CD4-positive, CD25-positive, alpha-beta regulatory T cell (primary cell): ENCODE results near the gene ABCC1. TPM values are rescaled to one million over a fixed set of nuclear protein-coding genes. Genes with fewer than 3 reads are reported as not detected.
A peak's percentile ranks its signal among the peaks of the same experiment; 100 is the strongest.

Source experiments
- ATAC-seq, 2 donors: fragments of 150-1000 bp; cut with Tn5 transposase; one replicate each; pipeline ENCODE4 v1.10.0; 2021; ENCODE audit warnings: low read depth in 2 of 2, moderate number of reproducible peaks in 2 of 2, moderate library complexity in 1 of 2
- DNase-seq, 3 donors: peaks; one replicate each; pipeline versions ENCODE4 v3.0.0 to v3.0.0-alpha.2; 2012 to 2022; ENCODE audit warnings: mixed read lengths in 1 of 3
- H3K27ac ChIP-seq: one replicate; pipeline ENCODE4 v1.7.0; 2013; ENCODE audit warnings: mild to moderate bottlenecking, low read length; ENCODE audit not compliant: insufficient read depth, poor library complexity, severe bottlenecking
- H3K27me3 ChIP-seq: one replicate; pipeline ENCODE4 v1.7.0; 2013; ENCODE audit warnings: low read length; ENCODE audit not compliant: control insufficient read depth, insufficient read depth
- H3K36me3 ChIP-seq: one replicate; pipeline ENCODE4 v1.7.0; 2013; ENCODE audit warnings: mild to moderate bottlenecking, low read length, moderate library complexity; ENCODE audit not compliant: control insufficient read depth, insufficient read depth
- H3K4me1 ChIP-seq: 2 replicates; pipeline ENCODE4 v1.7.0; 2013; ENCODE audit warnings: mild to moderate bottlenecking, low read length; ENCODE audit not compliant: insufficient read depth, control insufficient read depth, poor library complexity, severe bottlenecking
- H3K4me3 ChIP-seq: one replicate; pipeline ENCODE4 v1.7.0; 2013; ENCODE audit warnings: low read depth, mild to moderate bottlenecking, low read length, moderate library complexity
- H3K9me3 ChIP-seq, 2 experiments: 1 replicate in 1 of 2; 2 replicates in 1 of 2; pipeline ENCODE4 v1.7.0; 2013; ENCODE audit warnings: low read length in 2 of 2, mild to moderate bottlenecking in 1 of 2, moderate library complexity in 1 of 2; ENCODE audit not compliant: control insufficient read depth in 2 of 2
- H3K27ac Mint-ChIP-seq, 3 donors: one replicate each; pipeline ENCODE4 v1.8.0; 2020 to 2022; ENCODE audit warnings: mild to moderate bottlenecking in 3 of 3, mixed read lengths in 3 of 3, moderate library complexity in 2 of 3
- H3K27me3 Mint-ChIP-seq: one replicate; pipeline ENCODE4 v1.8.0; 2022; ENCODE audit warnings: mild to moderate bottlenecking, mixed read lengths
- H3K36me3 Mint-ChIP-seq: one replicate; pipeline ENCODE4 v1.8.0; 2020; ENCODE audit warnings: mixed read lengths
- H3K4me1 Mint-ChIP-seq, 4 donors: one replicate each; pipeline ENCODE4 v1.8.0; 2020 to 2022; ENCODE audit warnings: mixed read lengths in 4 of 4, mild to moderate bottlenecking in 1 of 4
- H3K4me3 Mint-ChIP-seq, 4 donors: one replicate each; pipeline ENCODE4 v1.8.0; 2020 to 2022; ENCODE audit warnings: mild to moderate bottlenecking in 4 of 4, mixed read lengths in 4 of 4, moderate library complexity in 3 of 4
- H3K9me3 Mint-ChIP-seq, 7 donors: one replicate each; pipeline ENCODE4 v1.8.0; 2020 to 2022; ENCODE audit warnings: mixed read lengths in 7 of 7, mild to moderate bottlenecking in 3 of 7, moderate library complexity in 2 of 7
- polyA plus RNA-seq, 4 donors: library from polyadenylated mRNA; unstranded; fragments of 300-500 nt; fragmentation: Illumina TruSeq; gene quantifications; one replicate each; pipeline ENCODE4 v1.2.3, GENCODE V29; 2021
- total RNA-seq: library from RNA; stranded (reverse); gene quantifications from one replicate; pipeline ENCODE4 v1.2.3, GENCODE V29; 2022

ABCC1 gene
- total RNA-seq (103 TPM), polyA plus RNA-seq (1 to 10 TPM; 6.9 to 8.9 (median 8.3) TPM)

GRCh38 chr16:15949210-15950160 is at the start of gene ABCC1:
ABCC1 (plus strand) TSS chr16:15949616; CDS start chr16:15949752, 136 bp downstream.
- H3K9me3 ChIP-seq: no peaks in the 10 kb centered on the region
- DNase-seq (peak; percentile 53 to 67 (median 57)), ATAC-seq (peak; percentile 79 to 80)
- Mint-ChIP-seq H3K4me3 (peak within 1 kb of the TSS; percentile 92 to 99 (median 98)), H3K4me1 (peaks cover 18 to 49% (median 35%) of the 10 kb centered on the region in 4 donors), H3K27ac (peak within 1 kb of the TSS; percentile 96 to 98 (median 98)), H3K27me3 (peaks cover 9% of the 10 kb centered on the region), H3K9me3 (no peaks in the 10 kb centered on the region), H3K36me3 (peaks cover 8% of the 10 kb centered on the region)
- H3K4me1 ChIP-seq: peaks cover 52% of the 10 kb centered on the region
- no peaks in the 10 kb centered on the region for H3K27me3 ChIP-seq
- H3K36me3 ChIP-seq: no peaks in the 10 kb centered on the region
- H3K4me3 ChIP-seq: peak within 1 kb of the TSS; percentile 95
- peak within 1 kb of the TSS; percentile 92 for H3K27ac ChIP-seq

- Histone ChIP-seq H3K4me1 (no peaks in the 10 kb centered on the region), H3K9me3 (no peaks in the 10 kb centered on the region), H3K27ac (no peak overlapping the region), H3K36me3 (no peaks in the 10 kb centered on the region), H3K27me3 (no peaks in the 10 kb centered on the region), H3K4me3 (no peak overlapping the region)
- no peaks in the 10 kb centered on the region for H3K9me3 Mint-ChIP-seq
- ATAC-seq (no peak), DNase-seq (no peak)
- no peak overlapping the region for H3K4me3 Mint-ChIP-seq
- H3K27ac Mint-ChIP-seq: no peak overlapping the region
- H3K36me3 Mint-ChIP-seq: no peaks in the 10 kb centered on the region
- peaks cover 2 to 14% (median 7%) of the 10 kb centered on the region in 4 donors for H3K4me1 Mint-ChIP-seq
- H3K27me3 Mint-ChIP-seq: no peaks in the 10 kb centered on the region
These were observed 49.1 kb upstream of the ABCC1 start for GRCh38 chr16:15900357-15900756.

- H3K9me3 Mint-ChIP-seq: peaks cover 0 to 1% (median 0%) of the 10 kb centered on the region in 7 donors
- H3K4me1 Mint-ChIP-seq: peaks cover 2 to 14% (median 7%) of the 10 kb centered on the region in 4 donors
- H3K27ac Mint-ChIP-seq: no peak overlapping the region
- Histone ChIP-seq H3K4me1 (no peaks in the 10 kb centered on the region), H3K9me3 (no peaks in the 10 kb centered on the region), H3K4me3 (no peak overlapping the region), H3K27ac (no peak overlapping the region), H3K36me3 (no peaks in the 10 kb centered on the region), H3K27me3 (no peaks in the 10 kb centered on the region)
- H3K4me3 Mint-ChIP-seq: no peak overlapping the region
- DNase-seq (no peak), ATAC-seq (no peak)
- H3K27me3 Mint-ChIP-seq: no peaks in the 10 kb centered on the region
- no peaks in the 10 kb centered on the region for H3K36me3 Mint-ChIP-seq
These were observed 48.4 kb upstream of the ABCC1 start for GRCh38 chr16:15900901-15901500.

- H3K27ac Mint-ChIP-seq: no peak overlapping the region
- DNase-seq: no peak
- H3K4me1 Mint-ChIP-seq: peaks cover 0 to 6% (median 1%) of the 10 kb centered on the region in 4 donors
- Histone ChIP-seq H3K9me3 (no peaks in the 10 kb centered on the region), H3K4me1 (no peaks in the 10 kb centered on the region), H3K4me3 (no peak overlapping the region), H3K36me3 (no peaks in the 10 kb centered on the region), H3K27me3 (no peaks in the 10 kb centered on the region), H3K27ac (no peak overlapping the region)
- peaks cover 0 to 5% (median 0%) of the 10 kb centered on the region in 7 donors for H3K9me3 Mint-ChIP-seq
- no peak for ATAC-seq
- H3K27me3 Mint-ChIP-seq: peaks cover 4% of the 10 kb centered on the region
- H3K36me3 Mint-ChIP-seq: no peaks in the 10 kb centered on the region
- peak overlapping the region in 1 of 4 donors; percentile 82 for H3K4me3 Mint-ChIP-seq
These were observed 45.5 kb upstream of the ABCC1 start for GRCh38 chr16:15903960-15904359.

GRCh38 chr16:15906439-15906838 is 43.0 kb upstream of the ABCC1 start:
- Histone ChIP-seq H3K27me3 (no peaks in the 10 kb centered on the region), H3K4me3 (no peak overlapping the region), H3K36me3 (no peaks in the 10 kb centered on the region), H3K27ac (no peak overlapping the region), H3K9me3 (no peaks in the 10 kb centered on the region), H3K4me1 (no peaks in the 10 kb centered on the region)
- no peaks in the 10 kb centered on the region for H3K36me3 Mint-ChIP-seq
- no peak overlapping the region for H3K4me3 Mint-ChIP-seq
- peaks cover 0 to 6% (median 1%) of the 10 kb centered on the region in 7 donors for H3K9me3 Mint-ChIP-seq
- ATAC-seq: no peak
- peaks cover 4% of the 10 kb centered on the region for H3K27me3 Mint-ChIP-seq
- no peak for DNase-seq
- peaks cover 0 to 7% (median 3%) of the 10 kb centered on the region in 4 donors for H3K4me1 Mint-ChIP-seq
- H3K27ac Mint-ChIP-seq: no peak overlapping the region

GRCh38 chr16:15907863-15908478 is 41.4 kb upstream of the ABCC1 start:
- Histone ChIP-seq H3K27me3 (no peaks in the 10 kb centered on the region), H3K36me3 (no peaks in the 10 kb centered on the region), H3K9me3 (no peaks in the 10 kb centered on the region), H3K4me3 (no peak overlapping the region), H3K4me1 (peaks cover 10% of the 10 kb centered on the region), H3K27ac (no peak overlapping the region)
- peaks cover 4 to 16% (median 10%) of the 10 kb centered on the region in 4 donors for H3K4me1 Mint-ChIP-seq
- peaks cover 0 to 7% (median 1%) of the 10 kb centered on the region in 7 donors for H3K9me3 Mint-ChIP-seq
- H3K4me3 Mint-ChIP-seq: no peak overlapping the region
- peaks cover 5% of the 10 kb centered on the region for H3K27me3 Mint-ChIP-seq
- DNase-seq: peak in 2 of 3 donors; percentile 7 to 66
- H3K36me3 Mint-ChIP-seq: no peaks in the 10 kb centered on the region
- ATAC-seq: peak; percentile 65 to 79
- no peak overlapping the region for H3K27ac Mint-ChIP-seq

GRCh38 chr16:15911198-15911597 is 38.2 kb upstream of the ABCC1 start:
- no peaks in the 10 kb centered on the region for H3K36me3 ChIP-seq
- H3K4me3 Mint-ChIP-seq: peak overlapping the region in 2 of 4 donors; percentile 5 to 63
- H3K4me1 Mint-ChIP-seq: peaks cover 8 to 21% (median 14%) of the 10 kb centered on the region in 4 donors
- peaks cover 0 to 6% (median 1%) of the 10 kb centered on the region in 7 donors for H3K9me3 Mint-ChIP-seq
- H3K27ac Mint-ChIP-seq: peak overlapping the region; percentile 6 to 40 (median 27)
- no peak overlapping the region for H3K4me3 ChIP-seq
- ATAC-seq (no peak), DNase-seq (no peak)
- H3K36me3 Mint-ChIP-seq: no peaks in the 10 kb centered on the region
- no peaks in the 10 kb centered on the region for H3K9me3 ChIP-seq
- no peaks in the 10 kb centered on the region for H3K27me3 ChIP-seq
- H3K27ac ChIP-seq: no peak overlapping the region
- H3K4me1 ChIP-seq: peaks cover 11% of the 10 kb centered on the region
- H3K27me3 Mint-ChIP-seq: peaks cover 11% of the 10 kb centered on the region
